Spleen (tissue), 7 donors: ENCODE results near the gene MRI1.

Experiments used
- POLR2A ChIP-seq, 3 donors: fragments of 450-650 bp; IDR thresholded peaks; one replicate each; pipeline ENCODE4 v1.5.1; 2017; ENCODE audit warnings: antibody characterized with exemption in 3 of 3, mild to moderate bottlenecking in 1 of 3
- POLR2AphosphoS5 ChIP-seq, 3 donors: sonication (generic); formaldehyde crosslinking; IDR thresholded peaks; one replicate each; pipeline ENCODE4 v1.5.1; 2017; ENCODE audit warnings: antibody characterized with exemption in 3 of 3
- TF ChIP-seq, protein P1 (sequence below), 11 experiments: fragments of 200-600 bp in 7 of 11; fragments of 450-650 bp in 4 of 11; sonication (generic) in 4 of 11; IDR thresholded peaks in 8 of 11; conservative IDR thresholded peaks in 3 of 11; 1 replicate in 7 of 11; 2 replicates in 4 of 11; pipeline versions ENCODE4 v1.4.0 to v1.8.0; 2016 to 2021; ENCODE audit warnings: antibody characterized with exemption in 11 of 11, inconsistent platforms in 4 of 11, mild to moderate bottlenecking in 1 of 11
- donor health status: DM: no; HTN: no; CAD: no; lungs with moderate emphysema.
- donor health status: DM: no; HTN: no; CAD: no.
- donor health status: DM: no; HTN: no; CAD: no.

- TF ChIP-seq, protein P1, sequence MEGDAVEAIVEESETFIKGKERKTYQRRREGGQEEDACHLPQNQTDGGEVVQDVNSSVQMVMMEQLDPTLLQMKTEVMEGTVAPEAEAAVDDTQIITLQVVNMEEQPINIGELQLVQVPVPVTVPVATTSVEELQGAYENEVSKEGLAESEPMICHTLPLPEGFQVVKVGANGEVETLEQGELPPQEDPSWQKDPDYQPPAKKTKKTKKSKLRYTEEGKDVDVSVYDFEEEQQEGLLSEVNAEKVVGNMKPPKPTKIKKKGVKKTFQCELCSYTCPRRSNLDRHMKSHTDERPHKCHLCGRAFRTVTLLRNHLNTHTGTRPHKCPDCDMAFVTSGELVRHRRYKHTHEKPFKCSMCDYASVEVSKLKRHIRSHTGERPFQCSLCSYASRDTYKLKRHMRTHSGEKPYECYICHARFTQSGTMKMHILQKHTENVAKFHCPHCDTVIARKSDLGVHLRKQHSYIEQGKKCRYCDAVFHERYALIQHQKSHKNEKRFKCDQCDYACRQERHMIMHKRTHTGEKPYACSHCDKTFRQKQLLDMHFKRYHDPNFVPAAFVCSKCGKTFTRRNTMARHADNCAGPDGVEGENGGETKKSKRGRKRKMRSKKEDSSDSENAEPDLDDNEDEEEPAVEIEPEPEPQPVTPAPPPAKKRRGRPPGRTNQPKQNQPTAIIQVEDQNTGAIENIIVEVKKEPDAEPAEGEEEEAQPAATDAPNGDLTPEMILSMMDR (IDR thresholded peaks at IDR 0.05 in 8 of 11, conservative IDR thresholded peaks at IDR 0.05 in 3 of 11) = no peak
- no peak for TF ChIP-seq POLR2A (IDR thresholded peaks at IDR 0.05)
- no peak for TF ChIP-seq POLR2AphosphoS5 (IDR thresholded peaks at IDR 0.05)
These were observed 5.8 kb downstream of the MRI1 start for GRCh38 chr19:13770013-13770635.
